ENCODE measurements around the gene RPRM. TPM values are rescaled to one million over a fixed set of nuclear protein-coding genes. Genes with fewer than 3 reads are reported as not detected.
"Not testable (repeated sequence)": the region's sequence is repeated elsewhere in the genome, so short reads cannot be mapped to it uniquely, and the experiment has no call there.

The RPRM gene
- total RNA-seq, 1 donor from 2014 or later: not detected

DNA sequence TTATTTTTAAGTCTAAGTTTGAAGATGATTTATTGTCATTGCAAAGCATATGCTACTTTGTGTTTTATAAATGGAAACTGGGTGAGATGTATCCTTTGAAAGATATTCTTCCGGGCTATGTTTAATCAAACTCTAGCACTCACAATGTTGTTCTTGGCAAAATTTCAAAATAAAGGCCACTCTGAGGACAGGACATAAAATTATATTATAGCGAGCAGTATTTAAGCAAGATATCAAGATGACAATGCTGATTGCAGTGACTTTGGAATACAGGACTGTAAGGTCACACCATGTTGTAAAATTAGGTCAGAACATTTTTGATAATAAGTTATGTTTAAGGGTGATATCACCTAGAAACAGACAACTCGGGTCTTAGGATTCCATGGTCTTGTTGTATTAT, 14.2 kb downstream of the RPRM start:
- DNase-seq (ENCODE audit: missing footprints) (no peak), ATAC-seq (no peak)
- intact Hi-C loops (cut with DNase I): no loop called here

DNA sequence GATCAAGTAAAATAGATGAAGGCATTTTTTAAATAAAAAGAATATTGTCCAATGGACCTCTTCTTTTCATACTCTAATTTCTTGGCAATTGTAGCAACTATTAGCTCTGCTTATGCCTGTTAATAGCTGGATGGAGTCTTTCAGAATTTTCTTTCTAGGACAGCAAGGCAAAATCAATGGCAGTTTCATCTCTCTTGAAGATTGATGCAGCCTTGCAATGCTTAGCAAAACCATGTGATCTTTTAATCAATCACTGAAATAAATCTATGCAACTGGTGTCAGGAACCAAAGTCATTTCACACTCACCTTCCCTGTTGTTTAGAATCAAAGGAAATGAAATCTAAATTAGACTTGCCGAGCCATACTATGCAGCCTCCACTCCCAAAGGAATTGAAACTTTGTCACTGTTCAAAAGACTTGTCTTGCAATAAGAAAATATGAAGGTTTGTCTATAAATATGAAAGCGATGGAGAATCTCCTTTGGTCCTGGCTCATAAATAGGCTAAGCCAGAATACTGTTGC, 16.2 kb downstream of the RPRM start:
- ATAC-seq: no peak
- intact Hi-C loops (cut with DNase I): no loop called here
- DNase-seq (ENCODE audit: missing footprints): no peak

DNA sequence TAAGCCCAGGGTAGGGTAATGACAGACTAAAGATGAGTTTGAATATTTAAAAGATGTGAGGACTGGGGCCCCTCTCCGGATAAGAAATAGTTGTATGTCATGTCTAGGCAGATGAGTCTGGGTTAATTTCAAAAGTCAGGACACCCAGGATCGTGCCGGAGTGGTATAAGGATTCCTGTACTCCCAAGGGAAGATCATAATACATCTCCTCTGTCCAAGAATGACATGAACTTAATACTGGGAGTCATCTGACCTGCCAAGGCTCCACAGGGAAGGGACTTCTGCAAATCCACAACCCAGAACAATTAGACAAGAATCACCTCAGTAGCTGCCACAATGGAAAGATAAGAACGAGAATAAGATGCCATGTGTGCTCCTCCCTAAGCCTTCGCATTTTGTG, 17.1 kb downstream of the RPRM start:
- no peak for ATAC-seq
- intact Hi-C loops (cut with DNase I): no loop called here
- no peak for DNase-seq (ENCODE audit: missing footprints)

DNA sequence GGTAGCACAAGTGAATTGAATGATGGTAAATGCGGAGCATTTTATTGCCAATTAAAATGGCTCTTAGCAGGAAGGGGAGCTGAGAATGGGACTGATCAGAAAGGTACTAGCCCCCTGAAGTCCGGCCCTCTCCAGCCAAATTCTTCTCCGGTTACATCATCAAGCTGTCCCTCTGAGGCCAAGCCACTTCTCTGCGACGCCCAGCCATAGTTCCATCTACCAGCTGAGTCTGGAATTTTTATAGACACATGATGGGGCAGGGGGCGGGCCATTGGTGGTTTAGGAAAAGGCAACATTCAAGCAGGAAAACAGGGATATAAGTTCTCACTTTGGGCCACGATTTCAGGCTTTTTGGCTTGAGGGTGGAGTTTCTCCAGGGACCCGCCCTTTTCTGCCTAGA, 22.7 kb downstream of the RPRM start:
- DNase-seq (ENCODE audit: missing footprints) (peak; percentile 32), ATAC-seq (no peak)
- intact Hi-C loops (cut with DNase I): no loop called here

DNA sequence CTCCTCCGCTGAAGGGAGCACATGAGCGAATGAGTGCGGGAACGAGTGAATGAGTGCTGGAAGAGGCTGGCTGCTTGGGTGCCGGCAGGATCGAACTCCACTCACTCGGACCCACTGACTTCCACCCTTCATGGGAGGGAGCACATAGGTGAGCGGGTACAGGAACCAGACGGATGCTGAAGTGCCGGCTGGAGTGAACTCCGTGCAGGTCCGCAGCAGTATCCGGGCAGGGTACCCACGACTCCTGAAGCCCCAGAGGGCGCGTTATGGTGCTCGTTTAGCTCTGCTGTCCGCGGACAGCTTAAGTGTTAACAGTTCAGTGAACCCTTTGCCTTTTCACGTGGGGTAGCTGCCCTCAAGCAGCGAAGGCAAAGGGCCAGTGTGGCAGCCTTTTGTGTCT, 23.2 kb downstream of the RPRM start:
- DNase-seq (ENCODE audit: missing footprints): peak; percentile 50
- no peak for ATAC-seq
- intact Hi-C loops (cut with DNase I): no loop called here

DNA sequence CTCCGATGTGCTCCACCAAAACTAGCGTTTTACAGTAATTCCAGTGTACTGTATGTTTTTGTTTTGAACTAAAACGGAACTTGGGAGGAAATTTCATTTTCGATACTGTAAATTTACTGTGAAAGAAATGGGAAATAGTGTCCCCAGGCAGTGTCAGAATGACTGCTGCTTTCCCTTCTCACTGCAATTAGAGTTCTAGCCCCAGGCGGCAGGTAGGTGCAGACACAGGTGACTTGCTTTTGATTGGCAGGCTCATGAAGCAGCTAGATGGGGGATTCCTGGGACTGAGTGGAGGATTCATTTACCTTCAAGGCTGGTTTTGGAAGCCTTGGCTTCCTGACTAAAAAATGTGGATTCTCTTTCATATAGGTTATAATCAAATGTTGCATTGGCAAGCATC, 27.0 kb downstream of the RPRM start:
- ATAC-seq (no peak), DNase-seq (ENCODE audit: missing footprints) (no peak)
- intact Hi-C loops (cut with DNase I): no loop called here

DNA sequence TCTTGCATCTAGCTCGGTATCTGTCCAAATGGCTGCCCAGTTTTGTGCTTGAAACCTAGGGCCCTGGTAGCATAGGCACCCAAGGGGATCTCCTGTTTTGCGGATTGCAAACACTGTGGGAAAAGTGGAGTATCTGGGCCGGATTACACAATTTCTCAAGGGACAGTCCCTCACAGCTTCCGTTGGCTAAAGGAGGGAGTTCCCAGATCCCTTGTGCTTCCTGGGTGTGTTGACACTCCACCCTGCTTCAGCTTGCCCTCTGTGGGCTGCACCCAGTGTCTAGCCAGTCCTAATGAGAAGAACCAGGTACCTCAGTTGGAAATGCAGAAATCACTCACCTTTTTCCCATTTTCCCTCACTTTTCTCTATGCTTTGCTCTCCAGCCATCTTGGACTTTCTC, 35.5 kb downstream of the RPRM start:
- ATAC-seq (no peak), DNase-seq (ENCODE audit: missing footprints) (peak; percentile 11)
- intact Hi-C loops (cut with DNase I): no loop called here

DNA sequence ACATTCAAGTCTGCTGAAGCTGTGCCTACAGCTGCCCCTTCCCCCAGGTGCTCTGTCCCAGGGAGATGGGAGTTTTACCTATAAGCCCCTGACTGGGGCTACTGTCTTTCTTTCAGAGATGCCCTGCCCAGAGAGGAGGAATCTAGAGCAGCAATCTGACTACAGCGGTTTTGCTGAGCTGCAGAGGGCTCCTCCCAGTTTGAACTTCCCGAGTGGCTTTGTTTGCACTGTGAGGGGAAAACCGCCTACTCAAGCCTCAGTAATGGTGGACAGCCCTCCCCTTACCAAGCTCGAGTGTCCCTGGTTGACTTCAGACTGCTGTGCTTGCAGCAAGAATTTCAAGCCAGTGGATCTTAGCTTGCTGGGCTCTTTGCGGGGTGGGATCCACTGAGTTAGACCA, 35.9 kb downstream of the RPRM start:
- ATAC-seq; DNase-seq (ENCODE audit: missing footprints); intact Hi-C loops (cut with DNase I): not testable (repeated sequence)

DNA sequence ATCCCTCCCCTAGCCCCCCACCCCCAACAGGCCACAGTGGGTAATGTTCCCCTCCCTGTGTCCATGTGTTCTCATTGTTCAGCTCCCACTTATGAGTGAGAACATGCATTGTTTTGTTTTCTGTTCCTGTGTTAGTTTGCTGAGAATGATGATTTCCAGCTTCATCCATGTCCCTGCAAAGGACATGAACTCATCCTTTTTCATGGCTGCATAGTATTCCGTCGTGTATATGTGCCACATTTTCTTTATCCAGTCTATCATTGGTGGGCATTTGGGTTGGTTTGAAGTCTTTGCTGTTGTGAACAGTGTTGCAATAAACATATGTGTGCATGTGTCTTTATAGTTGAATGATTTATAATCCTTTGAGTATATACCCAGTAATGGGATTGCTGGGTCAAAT, 38.5 kb downstream of the RPRM start:
- ATAC-seq; DNase-seq (ENCODE audit: missing footprints); intact Hi-C loops (cut with DNase I): not testable (repeated sequence)

DNA sequence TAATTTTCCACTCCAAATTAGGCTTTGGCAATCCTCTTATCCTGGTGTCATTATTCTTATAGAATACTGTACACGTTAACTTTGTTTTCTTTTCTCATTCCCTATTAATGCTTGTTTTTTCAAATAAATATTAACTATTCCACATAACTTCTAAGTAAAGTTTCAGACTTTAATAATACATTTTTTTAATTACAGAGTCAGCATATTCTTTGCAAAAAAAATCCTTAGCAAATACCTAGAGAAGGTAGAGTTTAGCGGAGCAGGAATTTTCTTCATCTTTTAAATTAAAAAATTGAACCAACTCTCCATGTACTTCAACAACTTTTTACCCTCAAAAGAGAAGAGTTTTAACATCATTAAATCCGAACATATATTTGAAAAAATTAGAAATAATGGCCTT, 45.2 kb downstream of the RPRM start:
- no peak for ATAC-seq
- DNase-seq (ENCODE audit: missing footprints): no peak
- intact Hi-C loops (cut with DNase I): no loop called here

DNA sequence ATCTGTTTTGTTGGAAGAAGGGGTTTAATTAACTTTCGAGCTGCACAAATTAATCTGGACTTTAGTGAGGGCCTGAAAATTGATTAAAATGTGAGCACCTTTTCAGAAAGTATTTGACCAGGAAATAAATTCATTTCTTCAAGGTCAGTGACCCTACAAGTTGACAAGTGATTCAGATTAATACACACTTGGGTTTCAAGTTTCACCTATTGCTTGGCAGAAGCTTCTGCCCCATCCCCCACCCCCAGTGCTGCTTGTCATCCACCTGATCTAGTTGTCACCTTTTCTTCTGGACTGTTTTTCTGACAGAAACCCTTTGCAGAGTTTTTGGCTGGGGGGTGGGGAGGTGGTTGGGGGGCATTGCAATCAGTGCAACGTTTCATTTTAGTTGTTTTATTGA, 46.2 kb downstream of the RPRM start:
- DNase-seq (ENCODE audit: missing footprints): no peak
- intact Hi-C loops (cut with DNase I): no loop called here
- no peak for ATAC-seq

DNA sequence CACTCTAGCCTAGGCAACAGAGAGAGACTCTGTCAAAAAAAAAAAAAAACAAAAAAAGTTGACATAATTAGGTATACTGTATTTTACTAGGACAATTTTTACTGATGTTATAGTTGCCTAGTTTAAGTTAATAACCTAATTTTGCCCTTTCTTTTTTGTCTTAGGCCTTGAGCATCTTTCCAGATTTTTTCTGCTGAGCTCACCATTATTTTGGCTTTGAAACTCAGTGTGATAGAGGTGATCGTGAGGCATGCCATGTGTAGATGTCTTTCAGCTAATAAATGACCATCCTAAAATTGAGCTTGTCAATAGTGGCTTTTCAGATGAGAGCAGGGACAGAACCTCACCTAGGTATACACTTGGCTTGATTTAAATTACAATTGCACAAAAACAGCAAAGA, 47.4 kb downstream of the RPRM start:
- DNase-seq (ENCODE audit: missing footprints) (no peak), ATAC-seq (no peak)
- intact Hi-C loops (cut with DNase I): no loop called here

Data from Right ventricle myocardium inferior (tissue), 1 donor.